Suppressor macrophage (primary cell): ENCODE measurements around the gene AMN.
A peak's percentile ranks its signal among the peaks of the same experiment; 100 is the strongest.

Experiments
- DNase-seq, 4 experiments: peaks; one replicate each; pipeline ENCODE4 v3.0.0-alpha.2; 2020 to 2022

Gene AMN

DNA sequence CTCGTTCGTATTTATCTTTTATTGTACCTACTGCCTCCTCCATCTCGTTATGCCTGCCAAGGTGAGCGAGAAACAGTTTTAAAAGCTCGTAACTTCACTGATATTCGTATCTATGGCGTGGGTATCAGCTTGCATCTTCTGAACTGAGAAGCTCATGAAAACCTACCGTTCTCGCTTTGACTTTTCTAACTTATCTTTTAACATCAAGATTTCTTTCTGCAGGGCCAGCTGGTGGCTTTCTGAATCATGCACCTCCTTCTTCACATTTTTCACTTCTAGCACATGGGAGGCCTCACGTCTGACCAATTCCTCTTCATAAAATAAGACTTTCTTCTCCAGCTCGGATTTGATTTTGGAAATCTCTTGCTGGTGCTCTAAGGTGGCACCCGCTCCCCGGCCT is 45.8 kb downstream of the AMN start:
- DNase-seq, result no peak

DNA sequence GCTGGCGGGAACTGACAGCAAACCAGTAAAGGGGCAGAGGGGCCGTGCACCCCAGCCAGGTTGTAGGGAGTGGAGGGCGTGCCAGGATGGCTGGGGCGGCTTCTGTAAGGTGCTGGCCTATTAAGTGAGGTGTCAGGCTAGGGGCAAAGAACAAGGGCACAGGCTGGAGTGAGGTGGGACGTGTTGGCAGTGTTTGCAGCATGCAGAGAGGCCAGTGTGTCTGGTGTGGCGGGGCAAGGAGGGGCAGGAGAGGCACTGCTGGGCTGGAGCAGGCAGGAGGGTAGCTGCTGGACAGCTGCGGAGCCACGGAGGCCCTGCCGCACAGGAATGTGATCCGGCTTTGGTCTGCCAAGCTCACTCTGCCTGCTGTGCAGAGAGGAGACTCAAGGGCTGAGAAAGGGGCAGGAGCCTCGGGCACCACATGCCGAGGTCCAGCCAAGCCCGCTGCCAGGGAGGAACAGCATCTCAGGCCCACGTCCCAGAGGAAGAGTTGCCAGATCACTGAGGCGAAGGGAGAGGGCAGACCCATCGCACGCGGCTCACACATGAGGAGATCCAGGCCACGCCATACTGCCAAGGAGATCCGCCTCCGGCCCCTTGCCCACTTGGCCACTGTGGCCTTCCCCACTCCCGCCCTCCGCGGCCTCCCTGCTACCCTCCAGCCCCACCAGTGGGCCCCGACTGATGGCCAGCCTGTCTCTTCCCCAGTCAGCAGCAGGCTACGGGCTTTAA is 46.8 kb downstream of the AMN start:
- no peak for DNase-seq

DNA sequence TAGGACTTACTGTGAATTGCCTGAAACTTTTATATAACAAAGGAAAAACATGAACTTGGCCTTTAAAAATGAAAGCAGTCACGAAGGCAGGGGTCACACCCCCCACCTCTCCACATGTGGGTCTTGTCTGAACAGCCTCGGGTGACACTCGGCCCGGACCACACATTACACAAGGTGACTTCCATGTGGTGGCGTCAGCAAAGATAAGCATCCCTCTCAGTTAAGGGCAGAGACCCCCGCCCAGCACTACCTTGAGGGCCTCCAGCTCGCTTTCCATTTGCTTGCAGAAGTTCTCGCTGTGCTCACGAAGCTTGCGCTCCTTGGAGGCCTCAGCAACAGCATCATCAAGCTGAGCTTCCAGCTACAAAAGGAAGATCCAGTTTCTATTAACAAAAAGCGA is 47.4 kb downstream of the AMN start:
- DNase-seq, result no peak

DNA sequence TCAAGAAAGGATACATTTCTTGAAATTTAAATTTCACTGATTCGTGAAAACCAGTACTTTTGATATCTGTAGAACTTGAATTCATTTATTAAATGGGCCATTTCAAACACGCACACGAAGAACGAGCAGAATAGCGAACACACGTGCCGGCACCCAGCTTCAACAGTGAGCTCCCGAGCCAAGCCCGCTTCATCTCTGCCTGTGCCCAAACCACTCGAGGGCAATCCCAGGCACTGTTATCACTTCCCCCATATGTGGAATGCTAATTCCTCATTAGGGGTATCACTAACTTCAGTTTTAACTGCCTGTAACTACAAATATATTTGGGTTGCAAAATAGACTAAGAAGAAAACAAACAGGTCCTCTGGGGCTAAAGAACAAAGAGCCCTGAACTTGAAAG is 48.0 kb downstream of the AMN start:
- DNase-seq, result no peak

DNA sequence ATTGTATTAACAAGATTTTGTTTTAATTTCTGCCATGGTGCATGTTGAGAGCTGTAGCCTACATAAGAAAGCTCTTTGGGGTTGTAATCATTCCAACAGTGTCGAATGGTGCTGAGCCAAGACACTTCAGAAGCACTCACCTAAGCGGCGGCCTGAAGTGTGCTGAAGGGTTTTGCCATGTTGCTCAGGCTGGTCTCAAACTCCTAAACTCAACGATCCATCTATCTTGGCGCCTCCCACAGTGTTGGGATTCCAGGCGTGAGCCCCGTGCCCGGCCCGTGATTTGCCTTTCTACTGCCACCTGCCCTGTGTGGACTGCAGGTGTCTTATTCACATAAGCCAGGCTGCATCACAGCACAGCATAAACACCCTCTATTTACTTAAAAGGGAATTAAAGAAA is 48.9 kb downstream of the AMN start:
- no peak for DNase-seq

DNA sequence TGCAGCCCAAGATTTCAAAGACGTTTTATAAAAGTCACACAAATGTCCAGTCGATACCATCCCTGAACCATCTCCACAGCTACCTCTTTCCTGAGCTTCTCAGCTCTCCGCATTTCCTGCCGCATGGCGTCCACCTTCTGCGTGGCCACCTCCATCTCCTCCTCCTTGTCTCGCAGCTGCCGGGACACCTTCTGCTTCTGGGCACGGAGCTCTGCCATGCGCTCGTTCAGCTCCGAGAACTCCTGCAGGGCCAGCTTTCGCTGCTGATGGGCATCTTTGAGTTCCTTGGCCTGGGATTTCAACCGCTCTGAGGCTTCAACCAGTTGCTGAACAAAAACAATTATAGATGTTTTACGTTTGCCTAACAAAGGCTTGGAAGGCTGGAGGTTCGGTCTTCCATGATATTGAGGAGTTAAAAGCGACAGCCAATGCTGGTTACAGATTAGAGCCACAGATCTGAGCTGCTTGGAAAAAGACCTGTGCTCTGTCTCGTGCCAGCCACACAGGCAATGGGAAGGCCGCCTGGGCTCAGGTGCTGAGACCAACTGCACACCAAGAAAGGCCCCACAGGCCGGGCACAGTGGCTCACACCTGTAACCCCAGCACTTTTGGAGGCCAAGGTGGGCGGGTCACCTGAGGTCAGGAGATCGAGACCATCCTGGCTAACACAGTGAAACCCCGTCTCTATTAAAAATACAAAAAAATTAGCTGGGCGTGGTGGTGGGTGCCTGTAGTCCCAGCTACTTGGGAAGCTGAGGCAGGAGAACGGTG is 49.6 kb downstream of the AMN start:
- DNase-seq, result no peak

DNA sequence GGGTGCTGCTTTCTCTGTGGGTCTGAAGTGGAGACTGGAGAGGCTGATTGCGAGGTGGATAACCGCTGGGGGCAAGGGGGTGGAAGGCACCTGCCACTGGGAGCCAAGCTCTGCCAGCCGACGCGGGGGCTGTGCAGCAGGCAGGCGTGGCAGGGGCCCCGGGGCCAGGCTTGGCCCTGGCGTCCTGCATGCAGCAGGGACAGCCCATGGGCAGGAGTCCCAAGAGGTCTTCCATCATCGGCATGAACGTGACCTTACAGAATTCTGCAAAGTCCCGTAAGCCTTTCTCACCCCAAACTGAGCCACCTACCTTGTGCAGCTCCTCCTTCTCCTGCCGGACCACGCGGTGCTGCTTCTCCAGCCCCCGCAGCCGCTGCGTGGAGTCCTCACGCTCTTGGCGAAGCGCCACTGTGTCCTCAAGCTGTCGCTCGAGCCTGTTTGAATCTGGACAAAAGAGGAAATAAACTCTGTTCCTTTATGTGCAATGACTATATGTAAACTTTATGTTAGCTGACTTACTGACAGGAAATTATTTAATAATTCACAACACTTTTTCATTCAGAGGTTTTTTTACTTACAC is 51.3 kb downstream of the AMN start:
- DNase-seq, result peak; percentile 58 to 85 (median 74)

DNA sequence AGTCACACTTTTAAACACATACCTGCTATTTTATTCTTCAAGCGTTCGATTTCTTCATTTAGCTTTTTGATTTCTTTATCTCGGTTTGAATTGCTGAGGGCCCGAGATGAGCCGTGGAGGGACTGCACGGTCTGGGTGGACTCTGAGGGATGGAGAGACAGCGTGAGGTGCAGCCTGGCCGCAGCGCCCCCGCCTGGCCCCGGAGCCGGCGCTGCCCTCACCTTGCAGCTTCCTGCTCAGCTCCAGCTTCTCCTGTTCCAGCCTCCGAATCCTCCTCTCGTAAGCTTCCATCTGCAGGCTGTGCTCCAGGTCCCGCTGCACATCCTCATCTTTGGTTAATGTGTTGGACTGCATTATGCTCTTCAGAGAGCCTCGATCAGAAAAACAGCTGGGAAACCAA is 53.2 kb downstream of the AMN start:
- DNase-seq, result no peak

DNA sequence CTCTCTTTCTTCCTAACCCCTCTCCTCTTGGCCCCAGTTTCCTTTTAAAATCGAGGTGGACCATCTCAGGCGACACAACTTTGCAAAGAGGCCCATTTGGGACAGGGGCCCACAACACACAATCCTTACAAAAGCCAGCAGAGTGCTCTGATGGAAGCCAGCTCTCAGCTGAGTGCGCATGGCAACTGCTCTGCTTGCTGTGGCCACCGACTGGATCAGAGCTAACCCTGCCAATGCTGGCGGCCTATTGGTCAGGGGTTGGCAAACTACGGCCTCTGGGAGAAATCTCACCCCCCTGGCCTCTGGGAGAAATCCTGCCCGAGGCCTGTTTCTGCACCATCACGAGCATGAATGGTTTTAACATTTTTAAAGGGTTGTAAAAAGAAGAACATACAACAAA is 55.0 kb downstream of the AMN start:
- DNase-seq, result no peak

DNA sequence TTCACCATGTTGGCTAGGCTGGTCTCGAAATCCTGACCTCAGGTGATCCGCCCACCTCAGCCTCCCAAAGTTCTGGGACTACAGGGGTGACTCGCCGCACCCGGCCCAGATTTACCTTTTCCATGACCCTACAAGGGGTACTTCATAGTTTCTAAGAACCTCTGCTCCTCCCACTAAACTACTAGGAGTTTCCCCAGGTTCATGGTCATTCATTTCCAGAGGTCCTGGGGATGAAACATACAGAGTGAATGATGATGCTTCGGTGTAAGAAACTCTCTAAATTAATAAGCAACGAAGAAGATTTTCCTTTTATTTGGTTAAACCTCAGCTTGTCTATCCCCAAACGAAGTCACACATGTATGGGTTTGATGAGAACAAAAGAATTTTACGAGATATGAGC is 56.9 kb downstream of the AMN start:
- DNase-seq, result no peak

DNA sequence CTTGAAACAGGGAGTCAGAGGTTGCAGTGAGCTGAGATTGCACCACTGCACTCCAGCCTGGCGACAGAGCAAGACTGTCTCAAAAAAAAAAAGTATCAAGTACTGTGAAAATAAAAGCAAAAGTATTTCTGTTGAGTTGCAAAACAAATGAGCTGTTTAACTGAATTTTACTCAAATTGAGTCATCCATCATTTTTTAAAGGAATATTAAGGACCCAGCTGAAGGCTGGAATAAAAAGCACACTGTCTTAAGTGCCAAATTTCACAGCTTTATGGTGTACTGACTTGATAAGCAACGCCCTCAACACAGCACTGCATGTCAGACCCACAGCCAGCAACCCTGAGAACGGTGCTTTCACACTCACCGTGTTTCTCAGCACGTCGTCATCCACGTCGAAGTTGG is 57.9 kb downstream of the AMN start:
- DNase-seq, result no peak
